ENCODE data around the gene SLC25A47. TPM values are rescaled to one million over a fixed set of nuclear protein-coding genes. Genes with fewer than 3 reads are reported as not detected.
"Not testable (repeated sequence)": the region's sequence is repeated elsewhere in the genome, so short reads cannot be mapped to it uniquely, and the experiment has no call there.

SLC25A47 gene
- total and polyA plus RNA-seq, 2 donors, result 0.08 TPM; not detected in 1

DNA sequence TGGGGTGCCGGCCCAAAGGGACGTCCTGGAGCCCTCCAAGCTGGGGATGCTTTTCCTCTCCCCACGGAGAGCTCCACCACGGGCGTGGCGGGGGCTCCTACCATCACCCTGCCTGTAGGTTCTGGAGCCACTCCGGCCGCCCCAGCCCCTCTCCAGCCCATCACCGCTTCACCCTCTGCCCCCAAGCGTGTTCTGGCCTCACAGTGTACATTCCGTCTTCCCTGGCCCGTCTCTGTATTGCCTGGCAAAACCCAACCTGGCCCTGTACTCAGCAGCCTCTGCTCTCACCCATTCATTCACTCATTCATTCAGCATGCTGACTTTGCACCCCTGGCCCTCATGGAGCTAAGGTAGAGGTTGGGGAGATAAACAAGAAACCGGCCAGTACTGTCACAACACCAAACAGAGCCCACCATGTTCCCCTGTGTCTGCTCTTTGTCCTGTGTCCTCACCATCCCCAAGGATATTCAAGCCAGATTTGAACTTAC, 37.2 kb upstream of the SLC25A47 start:
- DNase-seq (ENCODE audit: extremely low spot score), result no peak
- H3K4me1 ChIP-seq (ENCODE audit: insufficient read depth), result no peaks in the 10 kb centered on the region
- WGBS, result 33% methylated on average over 13 of the region's 13 CpGs
- H3K27ac ChIP-seq (ENCODE audit: low read depth), result no peak overlapping the region
- peak overlapping the region; percentile 68 for H3K4me3 ChIP-seq (ENCODE audit: low read depth, low read length)
- H3K36me3 ChIP-seq (ENCODE audit: insufficient read depth), result no peaks in the 10 kb centered on the region

DNA sequence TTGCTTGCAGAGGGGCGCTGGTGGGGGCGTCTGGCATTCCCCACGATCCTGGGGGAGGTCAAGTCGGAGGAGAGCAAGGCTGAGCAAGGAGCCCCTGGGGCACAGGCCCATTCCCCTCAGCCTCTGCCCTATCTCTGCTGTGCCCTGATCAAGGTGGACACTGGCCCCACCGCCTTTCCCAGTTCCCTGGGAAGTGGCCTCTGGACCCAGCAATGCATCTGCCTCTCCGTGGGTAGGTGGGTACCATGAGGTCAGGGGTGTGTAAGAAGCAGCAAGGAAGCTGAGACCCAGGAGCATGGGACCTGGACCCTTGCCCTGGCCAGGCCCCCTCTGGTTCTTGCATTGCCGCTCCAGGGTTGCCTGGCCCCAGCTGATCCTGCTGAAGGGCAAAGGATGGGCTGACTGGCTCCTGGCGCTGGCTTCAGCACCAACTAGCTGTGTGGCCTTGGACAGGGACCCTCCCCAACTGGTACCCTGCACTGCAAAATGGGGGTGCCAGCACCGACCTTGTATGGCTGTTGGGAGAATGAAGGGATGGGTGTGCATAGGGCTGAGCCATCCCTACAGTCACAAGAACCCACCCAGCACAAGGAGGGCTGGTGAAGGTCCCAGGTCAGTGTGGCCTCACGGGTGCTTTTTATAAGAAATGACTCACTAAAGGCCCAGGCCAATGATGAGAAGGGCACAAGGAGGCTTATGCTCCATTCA, 36.5 kb upstream of the SLC25A47 start:
- Histone ChIP-seq H3K36me3 (ENCODE audit: insufficient read depth) (peaks cover 2% of the 10 kb centered on the region), H3K27ac (ENCODE audit: low read depth) (no peak overlapping the region), H3K4me1 (ENCODE audit: insufficient read depth) (no peaks in the 10 kb centered on the region), H3K4me3 (ENCODE audit: low read depth, low read length) (no peak overlapping the region)
- WGBS, result 68% methylated on average over 10 of the region's 10 CpGs
- DNase-seq (ENCODE audit: extremely low spot score), result no peak

DNA sequence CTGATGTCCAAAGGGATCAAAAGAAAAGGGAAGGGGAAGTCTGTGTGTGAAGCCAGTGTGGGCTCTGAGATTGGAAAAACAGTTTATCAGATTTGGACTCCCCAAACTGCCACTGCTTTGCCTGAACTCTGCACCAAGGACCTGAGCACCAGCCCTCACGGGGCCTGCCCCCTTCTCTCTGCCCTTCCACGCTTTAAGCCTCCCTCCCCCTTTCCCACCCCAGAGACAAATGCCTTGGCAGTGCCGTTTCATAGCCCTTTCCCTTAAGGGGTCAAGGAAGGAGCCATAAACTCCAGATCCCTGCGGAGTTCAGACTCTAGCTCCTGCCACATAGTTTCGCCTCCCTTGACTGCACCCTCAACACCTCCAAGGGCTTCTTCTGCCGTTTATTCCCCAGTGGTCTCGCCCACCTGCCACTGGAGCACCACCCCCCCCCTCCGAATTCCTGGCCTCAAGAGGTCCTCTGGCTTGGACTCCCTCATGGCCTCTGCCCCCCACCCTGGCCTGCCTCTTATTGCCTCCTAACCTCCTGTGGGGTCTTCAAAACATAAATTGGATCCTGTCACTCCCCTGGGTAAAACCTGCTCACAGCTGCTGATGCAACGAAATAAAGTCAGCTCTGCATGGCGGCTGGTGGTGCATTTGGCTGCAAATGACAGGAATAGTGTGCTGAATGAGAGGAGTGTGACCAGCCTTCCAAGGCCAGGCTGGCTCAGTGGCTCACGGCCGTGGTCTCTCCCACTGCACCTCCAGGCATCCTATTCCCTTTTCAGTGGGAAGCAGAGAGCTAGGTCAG, 35.7 kb upstream of the SLC25A47 start:
- 64% methylated on average over 12 of the region's 12 CpGs for WGBS
- no peaks in the 10 kb centered on the region for H3K4me1 ChIP-seq (ENCODE audit: insufficient read depth)
- DNase-seq (ENCODE audit: extremely low spot score), result no peak
- no peak overlapping the region for H3K27ac ChIP-seq (ENCODE audit: low read depth)
- H3K4me3 ChIP-seq (ENCODE audit: low read depth, low read length), result no peak overlapping the region
- peaks cover 2% of the 10 kb centered on the region for H3K36me3 ChIP-seq (ENCODE audit: insufficient read depth)

DNA sequence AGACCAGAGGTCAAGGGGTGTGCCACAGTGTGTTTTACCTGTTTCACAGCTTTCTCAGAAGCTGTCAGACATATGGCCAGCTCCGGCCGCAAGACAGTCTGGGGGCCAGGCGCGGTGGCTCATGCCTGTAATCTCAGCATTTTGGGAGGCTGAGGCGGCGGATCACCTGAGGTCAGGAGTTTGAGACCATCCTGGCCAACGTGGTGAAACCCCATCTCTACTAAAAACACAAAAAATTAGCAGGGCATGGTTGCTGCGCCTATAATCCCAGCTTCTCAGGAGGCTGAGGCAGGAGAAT, 35.2 kb upstream of the SLC25A47 start:
- DNase-seq (ENCODE audit: extremely low spot score); H3K4me1 ChIP-seq (ENCODE audit: insufficient read depth); H3K36me3 ChIP-seq (ENCODE audit: insufficient read depth); H3K27ac ChIP-seq (ENCODE audit: low read depth); H3K4me3 ChIP-seq (ENCODE audit: low read depth, low read length): not testable (repeated sequence)
- 90% methylated on average over 8 of the region's 8 CpGs for WGBS

DNA sequence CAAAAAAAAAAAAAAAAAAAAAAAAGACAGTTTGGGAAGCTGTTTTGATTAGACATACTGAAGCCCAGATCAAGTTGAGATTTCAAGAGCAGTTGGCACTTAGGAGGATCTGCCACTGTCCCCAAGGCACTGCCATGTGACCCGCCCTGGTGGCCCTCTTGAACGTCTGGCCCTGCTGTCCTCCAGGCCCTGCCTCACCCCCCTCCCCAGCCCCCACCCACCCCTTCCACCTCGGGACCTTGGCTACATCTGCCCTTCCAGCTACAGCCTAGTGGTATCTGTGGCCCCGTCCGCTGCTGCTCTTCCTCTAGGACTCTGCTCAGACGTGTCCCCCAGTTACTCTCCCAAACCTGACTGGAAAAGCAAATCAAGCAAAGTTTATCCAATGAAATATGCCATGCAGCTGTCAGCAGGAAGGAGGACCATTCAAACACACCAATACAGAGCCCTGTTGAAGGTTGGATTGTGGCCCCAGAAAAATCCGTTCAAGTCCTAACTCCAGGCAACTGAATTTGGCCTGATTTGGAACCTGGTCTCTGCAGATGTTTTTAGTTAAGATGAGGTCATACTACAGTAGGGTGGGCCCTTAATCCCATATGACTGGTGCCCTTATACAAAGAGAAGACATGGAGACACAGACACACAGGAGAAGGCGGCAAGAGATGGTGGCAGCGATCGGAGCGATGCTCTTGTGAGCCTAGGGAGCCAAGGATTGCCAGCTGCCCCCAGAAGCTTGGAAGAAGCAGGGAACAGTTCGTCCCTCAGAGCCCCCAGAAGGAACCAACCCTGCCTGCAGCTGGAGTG, 34.6 kb upstream of the SLC25A47 start:
- Histone ChIP-seq H3K27ac (ENCODE audit: low read depth) (no peak overlapping the region), H3K4me1 (ENCODE audit: insufficient read depth) (no peaks in the 10 kb centered on the region), H3K4me3 (ENCODE audit: low read depth, low read length) (no peak overlapping the region), H3K36me3 (ENCODE audit: insufficient read depth) (peaks cover 2% of the 10 kb centered on the region)
- WGBS, result 81% methylated on average over 12 of the region's 12 CpGs
- DNase-seq (ENCODE audit: extremely low spot score), result no peak

DNA sequence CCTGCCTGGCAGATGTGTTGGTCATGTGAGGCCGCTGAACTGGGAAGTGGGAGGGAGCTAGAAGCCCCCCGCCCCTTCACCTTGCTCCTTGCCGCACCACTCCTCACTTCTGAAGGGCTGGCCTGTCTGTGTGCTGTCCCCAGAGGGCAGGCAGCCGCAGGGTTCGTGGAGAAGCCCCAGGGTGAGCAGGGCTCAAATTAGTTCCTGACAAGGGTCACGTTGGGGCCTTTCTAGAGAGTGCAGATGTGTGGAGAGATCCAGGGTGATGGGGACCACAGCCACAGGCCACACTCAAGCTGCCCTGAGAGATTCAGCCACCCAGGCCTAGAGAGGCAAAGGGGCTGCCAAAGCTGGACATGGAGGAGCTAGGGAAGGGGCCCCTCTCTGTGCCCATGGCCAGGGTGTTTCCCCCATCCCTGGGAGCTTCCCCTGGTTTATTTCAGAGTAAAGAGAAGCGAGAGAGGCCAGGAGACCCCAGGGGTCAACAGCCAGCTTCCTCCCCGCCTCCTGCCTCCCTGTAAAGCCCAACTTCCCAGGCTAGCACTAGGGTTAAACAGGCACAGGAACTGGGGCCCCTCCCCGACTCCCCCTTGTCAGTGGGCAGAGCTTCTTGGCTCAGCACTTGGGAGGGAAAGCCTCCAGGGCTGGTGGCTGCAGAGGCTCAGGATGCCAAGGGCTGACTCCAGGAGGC, 33.1 kb upstream of the SLC25A47 start:
- no peaks in the 10 kb centered on the region for H3K4me1 ChIP-seq (ENCODE audit: insufficient read depth)
- peaks cover 2% of the 10 kb centered on the region for H3K36me3 ChIP-seq (ENCODE audit: insufficient read depth)
- no peak for DNase-seq (ENCODE audit: extremely low spot score)
- no peak overlapping the region for H3K4me3 ChIP-seq (ENCODE audit: low read depth, low read length)
- H3K27ac ChIP-seq (ENCODE audit: low read depth), result no peak overlapping the region
- WGBS, result 77% methylated on average over 9 of the region's 9 CpGs

DNA sequence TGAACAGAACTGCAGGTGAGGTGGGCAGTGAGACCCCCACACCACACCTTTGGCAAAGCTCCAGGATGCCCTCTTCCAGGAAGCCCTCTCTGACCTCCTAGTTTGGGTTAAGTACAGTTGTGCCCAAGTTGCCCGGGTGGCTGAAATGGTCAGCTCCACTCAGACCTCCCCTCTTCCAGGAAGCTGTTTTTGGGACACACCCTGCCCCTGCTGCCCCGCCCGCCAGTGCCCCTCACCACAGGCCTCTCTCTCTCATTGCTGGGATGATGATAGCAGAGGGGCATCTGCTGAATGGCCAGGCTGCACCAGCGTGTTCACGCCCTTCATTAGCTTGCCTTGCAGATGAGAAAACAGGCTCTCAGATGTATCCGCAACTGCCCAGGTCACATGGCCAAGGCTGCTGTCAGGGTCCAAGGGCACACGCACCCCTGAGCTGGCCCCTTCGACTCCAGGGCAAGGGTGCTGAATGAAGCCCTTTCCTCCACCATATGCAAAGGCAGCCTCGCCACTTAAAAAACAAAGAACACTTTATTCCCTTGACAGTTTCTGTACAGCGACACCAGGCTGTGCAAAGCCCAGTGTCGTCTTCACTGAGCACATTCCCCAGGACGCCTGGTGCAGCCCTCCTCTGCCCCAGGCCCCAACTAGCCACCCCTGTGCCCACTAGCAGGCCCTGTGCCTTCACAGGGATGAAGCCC, 32.4 kb upstream of the SLC25A47 start:
- Histone ChIP-seq H3K4me3 (ENCODE audit: low read depth, low read length) (no peak overlapping the region), H3K4me1 (ENCODE audit: insufficient read depth) (no peaks in the 10 kb centered on the region), H3K36me3 (ENCODE audit: insufficient read depth) (peaks cover 2% of the 10 kb centered on the region), H3K27ac (ENCODE audit: low read depth) (no peak overlapping the region)
- 84% methylated on average over 12 of the region's 12 CpGs for WGBS
- no peak for DNase-seq (ENCODE audit: extremely low spot score)

DNA sequence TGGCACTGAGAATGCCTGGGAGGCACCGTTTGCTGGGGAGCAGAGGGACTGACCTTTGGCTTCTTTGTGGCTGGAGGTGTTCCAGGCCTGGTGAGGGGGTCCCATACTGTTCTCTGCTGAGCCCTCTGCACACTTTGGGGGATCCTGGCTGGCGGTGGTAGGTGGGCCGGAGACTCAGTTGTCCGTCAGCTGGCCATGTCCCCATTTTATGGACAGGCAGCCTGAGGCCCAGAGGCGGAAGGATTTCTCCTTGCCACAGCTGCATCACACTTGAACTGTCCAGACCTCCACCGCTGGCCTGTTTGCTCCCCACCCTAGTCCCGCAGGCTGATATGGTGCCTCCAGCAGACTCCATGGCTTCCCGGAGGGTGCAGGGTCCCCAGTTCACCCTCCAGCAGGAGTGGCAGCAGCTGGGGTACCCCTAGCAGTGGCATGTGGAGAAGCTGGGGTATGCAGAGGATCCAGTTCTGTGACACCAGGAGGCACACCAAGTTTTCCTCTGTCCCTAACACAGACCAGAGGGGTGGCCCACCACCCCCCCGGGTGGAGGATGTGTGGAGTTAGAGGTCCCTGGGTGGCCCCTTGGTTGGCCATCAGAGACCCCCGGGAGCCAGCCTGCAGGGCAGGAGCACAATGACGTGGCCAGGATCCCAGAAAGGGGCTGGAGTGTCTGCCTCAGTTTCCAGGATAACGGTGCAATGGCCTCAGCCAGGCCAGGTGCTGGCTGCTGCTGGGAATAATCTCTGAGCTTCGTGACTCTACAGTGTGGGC, 31.6 kb upstream of the SLC25A47 start:
- no peak overlapping the region for H3K27ac ChIP-seq (ENCODE audit: low read depth)
- no peak for DNase-seq (ENCODE audit: extremely low spot score)
- WGBS, result 92% methylated on average over 13 of the region's 13 CpGs

DNA sequence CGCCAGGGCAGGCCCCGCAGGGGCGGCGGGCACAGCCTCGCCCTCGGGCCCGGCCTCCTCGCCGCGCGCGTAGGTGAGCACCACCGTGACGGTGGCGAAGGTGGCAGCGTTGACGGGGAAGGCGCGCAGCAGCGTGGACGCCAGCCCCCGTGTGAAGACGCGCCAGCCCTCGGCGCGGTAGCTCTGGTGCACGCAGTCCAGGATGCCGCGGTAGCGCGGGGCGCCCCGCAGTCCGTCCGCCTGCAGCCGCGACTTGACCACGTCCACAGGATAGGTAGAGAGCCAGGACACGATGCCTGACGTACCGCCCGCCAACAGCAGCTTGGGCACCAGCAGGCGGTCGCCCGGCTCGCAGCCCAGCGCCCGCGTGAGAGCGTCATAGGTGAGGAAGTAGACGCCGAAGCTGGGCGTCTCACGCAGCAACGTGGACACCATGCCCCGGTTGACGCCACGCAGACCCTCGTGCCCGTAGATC, 30.8 kb upstream of the SLC25A47 start:
- WGBS, result 98% methylated on average over 61 of the region's 61 CpGs
- Histone ChIP-seq H3K4me3 (ENCODE audit: low read depth, low read length) (no peak overlapping the region), H3K36me3 (ENCODE audit: insufficient read depth) (peaks cover 2% of the 10 kb centered on the region), H3K4me1 (ENCODE audit: insufficient read depth) (no peaks in the 10 kb centered on the region), H3K27ac (ENCODE audit: low read depth) (no peak overlapping the region)
- no peak for DNase-seq (ENCODE audit: extremely low spot score)

More for the DNA sequence above, 31.6 kb upstream of the SLC25A47 start:
- Histone ChIP-seq H3K4me1 (ENCODE audit: insufficient read depth) (no peaks in the 10 kb centered on the region), H3K4me3 (ENCODE audit: low read depth, low read length) (no peak overlapping the region), H3K36me3 (ENCODE audit: insufficient read depth) (peaks cover 2% of the 10 kb centered on the region)

DNA sequence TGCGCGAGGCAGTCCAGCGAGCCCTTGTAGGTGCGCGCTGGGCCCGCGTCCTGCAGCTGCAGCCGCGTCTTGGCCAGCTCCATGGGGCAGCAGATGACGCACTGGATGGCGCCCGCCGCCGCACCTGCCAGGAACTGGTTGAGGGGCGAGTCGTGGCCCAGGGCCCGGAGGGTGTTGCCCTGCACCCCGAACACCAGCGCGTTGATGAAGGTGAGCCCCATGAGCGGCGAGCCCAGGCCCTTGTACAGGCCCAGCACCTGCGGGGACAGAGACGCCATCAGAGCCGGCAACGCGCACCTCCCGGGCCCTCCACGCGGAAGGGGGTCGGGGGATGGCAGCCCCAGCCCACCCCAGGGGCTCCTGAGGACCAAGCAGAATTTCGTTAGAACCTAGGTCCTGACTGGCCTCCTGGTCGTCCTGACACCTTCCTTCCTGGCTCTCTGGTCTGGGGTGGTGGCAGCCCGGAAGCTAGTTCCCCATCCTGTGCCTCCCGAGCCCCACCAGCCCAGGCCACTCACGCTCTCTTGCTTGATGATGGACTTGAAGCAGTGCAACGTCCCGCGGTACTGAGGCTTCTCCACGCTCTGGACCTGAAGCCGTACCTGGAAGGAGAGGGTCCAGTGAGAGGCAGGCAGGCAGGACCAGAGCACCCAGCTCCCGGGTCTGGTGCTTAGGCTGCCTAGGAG, 30.2 kb upstream of the SLC25A47 start:
- H3K4me3 ChIP-seq (ENCODE audit: low read depth, low read length), result no peak overlapping the region
- no peak overlapping the region for H3K27ac ChIP-seq (ENCODE audit: low read depth)
- WGBS, result 98% methylated on average over 42 of the region's 42 CpGs
- peaks cover 2% of the 10 kb centered on the region for H3K36me3 ChIP-seq (ENCODE audit: insufficient read depth)
- H3K4me1 ChIP-seq (ENCODE audit: insufficient read depth), result no peaks in the 10 kb centered on the region
- no peak for DNase-seq (ENCODE audit: extremely low spot score)

DNA sequence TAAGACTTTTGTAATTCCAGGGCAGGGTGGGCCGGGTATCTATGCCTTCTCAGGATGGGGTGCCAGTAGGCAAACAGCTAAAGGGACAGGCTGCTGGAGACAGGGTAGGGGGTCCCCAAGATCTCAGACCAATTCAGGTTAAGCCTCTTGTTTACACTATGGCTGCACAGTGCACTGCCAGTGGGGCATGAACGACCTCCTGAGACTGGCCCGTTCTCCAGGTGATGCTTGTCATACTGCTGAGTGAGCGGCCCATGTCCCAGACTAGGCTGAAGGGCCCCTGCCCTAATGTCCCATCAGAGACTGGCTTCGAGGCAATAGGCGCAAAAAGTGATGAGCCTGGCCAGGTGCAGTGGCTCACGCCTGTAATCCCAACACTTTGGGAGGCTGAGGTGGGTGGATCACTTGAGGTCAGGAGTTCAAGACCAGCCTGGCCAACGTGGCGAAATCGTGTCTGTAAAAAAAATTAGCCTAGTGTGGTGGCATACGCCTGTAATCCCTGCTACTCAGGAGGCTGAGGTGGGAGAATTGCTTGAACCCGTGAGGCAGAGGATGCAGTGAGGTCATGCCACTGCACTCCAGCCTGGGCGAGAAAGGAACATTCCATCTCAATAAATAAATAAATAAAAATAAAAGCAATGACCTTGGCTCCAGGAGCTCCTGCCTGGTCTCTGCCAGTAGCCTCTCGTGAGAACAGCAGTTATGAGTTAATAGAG, 29.5 kb upstream of the SLC25A47 start:
- no peak overlapping the region for H3K27ac ChIP-seq (ENCODE audit: low read depth)

More for the DNA sequence above, 29.5 kb upstream of the SLC25A47 start:
- 83% methylated on average over 14 of the region's 14 CpGs for WGBS
- no peak for DNase-seq (ENCODE audit: extremely low spot score)
- no peak overlapping the region for H3K4me3 ChIP-seq (ENCODE audit: low read depth, low read length)
- peaks cover 2% of the 10 kb centered on the region for H3K36me3 ChIP-seq (ENCODE audit: insufficient read depth)
- no peaks in the 10 kb centered on the region for H3K4me1 ChIP-seq (ENCODE audit: insufficient read depth)
